OCI-LY7 (cell line): Measurements from ENCODE around the gene VPREB3. TPM values are rescaled to one million over a fixed set of nuclear protein-coding genes. Genes with fewer than 3 reads are reported as not detected.

Source experiments
- BruUV-seq: library from RNA; stranded (reverse); fragments of 400-500 nt; replicated peaks from 2 replicates; lab custom pipeline; 2021; lab: Mats Ljungman, UMichigan
- CTCF ChIA-PET: fragments of 300-600 bp; sonication (Branson Sonifier 250); formaldehyde crosslinking; loops from one replicate; lab custom pipeline; 2022; ENCODE audit warnings: antibody characterized with exemption; ENCODE audit not compliant: unreplicated experiment; lab: Charles Lee
- POLR2A ChIA-PET: fragments of 300-600 bp; sonication (Branson Sonifier 250); formaldehyde crosslinking; loops from one replicate; lab custom pipeline; 2022; ENCODE audit warnings: antibody characterized with exemption; lab: Charles Lee
- DNase-seq: peaks from one replicate; pipeline ENCODE4 v3.0.0-alpha.2; 2015; ENCODE audit warnings: low spot score
- H2AFZ ChIP-seq: fragments of 200-600 bp; sonication (generic), shearing (Covaris generic); 2 replicates; pipeline ENCODE4 v1.6.1; 2014; ENCODE audit warnings: mild to moderate bottlenecking, antibody characterized with exemption, low read length, moderate library complexity
- H3K27ac ChIP-seq: fragments of 200-600 bp; sonication (generic); 2 replicates; pipeline ENCODE4 v1.5.1; 2014; ENCODE audit warnings: mixed run types, low read depth, mild to moderate bottlenecking, moderate library complexity, low read length, inconsistent platforms; ENCODE audit not compliant: poor library complexity, severe bottlenecking
- H3K36me3 ChIP-seq: fragments of 200-600 bp; sonication (generic); 2 replicates; pipeline ENCODE4 v1.6.1; 2014; ENCODE audit warnings: mild to moderate bottlenecking, antibody characterized with exemption, low read length, moderate library complexity, mixed read lengths; ENCODE audit not compliant: insufficient read depth
- H3K4me1 ChIP-seq: fragments of 200-600 bp; sonication (generic); 2 replicates; pipeline ENCODE4 v1.5.1; 2014; ENCODE audit warnings: mild to moderate bottlenecking, low read length; ENCODE audit not compliant: insufficient read depth, poor library complexity, severe bottlenecking
- H3K4me2 ChIP-seq: fragments of 200-600 bp; sonication (generic); 2 replicates; pipeline ENCODE4 v1.6.1; 2014; ENCODE audit warnings: mild to moderate bottlenecking, low read length
- H3K4me3 ChIP-seq: fragments of 200-600 bp; sonication (generic); 2 replicates; pipeline ENCODE4 v1.5.1; 2014; ENCODE audit warnings: mild to moderate bottlenecking, low read depth, low read length; ENCODE audit not compliant: poor library complexity, severe bottlenecking
- H3K79me2 ChIP-seq: fragments of 200-600 bp; sonication (generic); 2 replicates; pipeline ENCODE4 v1.6.1; 2016; ENCODE audit warnings: low read depth, mild to moderate bottlenecking, low read length, moderate library complexity, mixed read lengths; ENCODE audit not compliant: insufficient read depth
- H3K9me2 ChIP-seq: fragments of 200-600 bp; sonication (generic); 2 replicates; pipeline ENCODE4 v1.6.1; 2016; ENCODE audit warnings: mild to moderate bottlenecking, low read length, mixed read lengths; ENCODE audit not compliant: insufficient read depth
- H3K9me3 ChIP-seq: fragments of 200-600 bp; sonication (generic); 2 replicates; pipeline ENCODE4 v1.6.1; 2014; ENCODE audit warnings: mild to moderate bottlenecking, mixed run types, low read length, mixed read lengths
- H4K20me1 ChIP-seq: fragments of 200-600 bp; sonication (generic); 2 replicates; pipeline ENCODE4 v1.6.1; 2014; ENCODE audit warnings: mild to moderate bottlenecking, antibody characterized with exemption, low read length, moderate library complexity, mixed read lengths; ENCODE audit not compliant: insufficient read depth
- EZH2phosphoT487 ChIP-seq: fragments of 200-600 bp; sonication (generic); IDR thresholded peaks from 2 replicates; pipeline ENCODE4 v1.6.1; 2018; ENCODE audit warnings: low read depth, borderline replicate concordance, mild to moderate bottlenecking, mixed run types, antibody characterized with exemption, low read length, moderate library complexity, mixed read lengths
- intact Hi-C: fragments of 100-400 bp; cut with micrococcal nuclease; formaldehyde crosslinking; loops from one replicate; pipeline ENCODE4 v1.10.0; 2022; ENCODE audit not compliant: unreplicated experiment
- total RNA-seq, 2 experiments: library from RNA; depleted of rRNA in 1 of 2; stranded (reverse); fragments of >200 nt in 1 of 2; shearing (Covaris generic) in 1 of 2; gene quantifications; 2 replicates each; pipeline ENCODE4 v1.2.3, GENCODE V29; 2014 to 2022
- TF ChIP-seq, protein P1 (sequence below): fragments of 200-600 bp; sonication (generic); conservative IDR thresholded peaks from 2 replicates; pipeline ENCODE4 v1.5.1; 2014; ENCODE audit warnings: mild to moderate bottlenecking, antibody characterized with exemption, low read length, moderate library complexity, mixed read lengths

VPREB3 gene
- total RNA-seq, 2 experiments from 2014 or later = 241 to 312 TPM

DNA sequence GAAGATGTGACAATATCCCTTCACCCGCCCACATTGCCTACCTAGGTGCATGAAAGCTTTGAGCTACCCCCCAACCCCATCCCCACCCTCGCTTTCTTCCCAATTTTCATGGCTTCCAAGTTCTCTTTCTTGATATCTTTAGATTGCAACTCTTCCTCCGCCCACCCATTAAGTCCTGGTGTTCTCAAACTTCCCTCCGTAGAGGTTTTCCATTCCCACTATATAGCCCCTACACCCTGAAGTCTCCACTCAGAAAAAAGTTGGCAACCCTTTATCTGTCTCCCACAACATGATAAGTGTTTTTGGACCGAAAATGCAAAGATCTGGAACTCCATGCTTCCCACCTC lies 3.9 kb downstream of the VPREB3 start:
- Histone ChIP-seq H3K4me3 (peak overlapping the region; percentile 78), H3K27ac (peak overlapping the region; percentile 8), H3K4me1 (peaks cover 35% of the 10 kb centered on the region), H3K36me3 (no peaks in the 10 kb centered on the region; the same call in 1 of the 2 replicates), H3K79me2 (peaks cover 11% of the 10 kb centered on the region; the same call in 1 of the 2 replicates), H3K4me2 (peak overlapping the region; percentile 93), H2AFZ (no peak overlapping the region), H3K9me3 (no peaks in the 10 kb centered on the region), H3K9me2 (no peaks in the 10 kb centered on the region), H4K20me1 (no peaks in the 10 kb centered on the region)
- BruUV-seq = no TSS peak
- DNase-seq = no peak
- POLR2A ChIA-PET = interaction anchor here (0.6 kb wide), 2 partner anchors 22 to 139 kb away, joined by 3 to 5 read pairs; no protein-coding TSS in a partner anchor
- intact Hi-C loops = loop anchor here (5.0 to 10.0 kb wide), 2 partner anchors 97 to 816 kb away; no protein-coding TSS in a partner anchor
- TF ChIP-seq, protein P1, sequence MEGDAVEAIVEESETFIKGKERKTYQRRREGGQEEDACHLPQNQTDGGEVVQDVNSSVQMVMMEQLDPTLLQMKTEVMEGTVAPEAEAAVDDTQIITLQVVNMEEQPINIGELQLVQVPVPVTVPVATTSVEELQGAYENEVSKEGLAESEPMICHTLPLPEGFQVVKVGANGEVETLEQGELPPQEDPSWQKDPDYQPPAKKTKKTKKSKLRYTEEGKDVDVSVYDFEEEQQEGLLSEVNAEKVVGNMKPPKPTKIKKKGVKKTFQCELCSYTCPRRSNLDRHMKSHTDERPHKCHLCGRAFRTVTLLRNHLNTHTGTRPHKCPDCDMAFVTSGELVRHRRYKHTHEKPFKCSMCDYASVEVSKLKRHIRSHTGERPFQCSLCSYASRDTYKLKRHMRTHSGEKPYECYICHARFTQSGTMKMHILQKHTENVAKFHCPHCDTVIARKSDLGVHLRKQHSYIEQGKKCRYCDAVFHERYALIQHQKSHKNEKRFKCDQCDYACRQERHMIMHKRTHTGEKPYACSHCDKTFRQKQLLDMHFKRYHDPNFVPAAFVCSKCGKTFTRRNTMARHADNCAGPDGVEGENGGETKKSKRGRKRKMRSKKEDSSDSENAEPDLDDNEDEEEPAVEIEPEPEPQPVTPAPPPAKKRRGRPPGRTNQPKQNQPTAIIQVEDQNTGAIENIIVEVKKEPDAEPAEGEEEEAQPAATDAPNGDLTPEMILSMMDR = no peak
- no peak for TF ChIP-seq EZH2phosphoT487
- CTCF ChIA-PET = interaction anchor here (0.6 kb wide), 1 partner anchor 35 kb away, joined by 4 read pairs; no protein-coding TSS in a partner anchor

DNA sequence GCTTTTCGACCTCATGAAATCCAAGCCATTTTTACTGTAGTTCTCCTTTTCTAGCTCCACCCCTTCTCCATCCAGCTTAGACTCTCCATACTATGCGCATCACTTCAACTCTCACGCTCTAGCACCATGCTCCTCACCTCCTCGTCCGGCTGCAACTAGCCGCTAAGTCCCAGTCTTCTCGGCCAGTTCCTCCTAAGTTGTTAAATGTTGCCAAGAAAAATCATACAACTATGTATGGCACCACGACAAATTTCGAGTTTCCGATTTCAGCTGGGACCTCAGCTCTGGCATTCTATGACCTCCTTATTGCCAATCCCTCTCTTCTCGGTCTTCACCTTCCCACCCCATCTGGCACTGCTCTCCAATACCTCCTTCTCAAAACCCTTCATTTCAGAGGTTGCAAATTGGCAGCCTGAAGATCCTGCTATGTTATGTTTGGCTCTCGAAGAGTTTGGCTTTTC lies 4.4 kb downstream of the VPREB3 start:
- H3K4me1 ChIP-seq = peaks cover 30% of the 10 kb centered on the region
- POLR2A ChIA-PET = interaction anchor here (0.6 to 1.5 kb wide), 2 partner anchors 22 to 108 kb away, joined by 3 to 10 read pairs; partner anchors contain the start of gene SLC2A11
- H3K9me2 ChIP-seq = no peaks in the 10 kb centered on the region
- H3K79me2 ChIP-seq = peaks cover 11% of the 10 kb centered on the region; the same call in 1 of the 2 replicates
- peaks cover 4% of the 10 kb centered on the region; the same call in 1 of the 2 replicates for H3K36me3 ChIP-seq
- TF ChIP-seq, protein P1 = no peak
- no peak for TF ChIP-seq EZH2phosphoT487
- BruUV-seq = no TSS peak
- no peak overlapping the region for H2AFZ ChIP-seq
- no peak overlapping the region for H3K27ac ChIP-seq
- CTCF ChIA-PET = no interaction called here
- no peak for DNase-seq
- peak overlapping the region; percentile 93 for H3K4me2 ChIP-seq
- intact Hi-C loops = loop anchor here (5.0 to 10.0 kb wide), 2 partner anchors 97 to 815 kb away; no protein-coding TSS in a partner anchor
- H3K4me3 ChIP-seq = peak overlapping the region; percentile 78
- no peaks in the 10 kb centered on the region for H4K20me1 ChIP-seq
- no peaks in the 10 kb centered on the region for H3K9me3 ChIP-seq

DNA sequence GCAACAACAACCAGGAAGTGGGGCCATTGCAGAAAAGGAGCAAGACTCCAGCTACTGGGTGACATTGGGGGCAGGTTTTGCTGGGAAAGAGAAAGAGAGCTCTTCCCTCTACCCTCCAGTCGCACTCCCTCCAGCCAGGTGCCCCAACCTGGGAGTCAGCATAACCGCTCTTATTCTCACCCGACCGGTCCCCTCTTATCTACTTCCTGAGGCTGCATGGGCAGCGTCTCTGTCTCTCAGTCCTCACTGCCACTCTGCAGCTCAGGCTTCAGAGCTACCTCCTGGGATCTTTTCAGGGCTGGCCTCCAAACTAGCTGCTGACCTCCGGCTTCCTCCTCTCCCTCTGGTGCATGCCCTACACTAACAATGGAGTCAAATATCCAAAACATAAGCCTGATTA lies 8.4 kb downstream of the VPREB3 start:
- Histone ChIP-seq H3K9me2 (no peaks in the 10 kb centered on the region), H3K79me2 (no peaks in the 10 kb centered on the region), H2AFZ (no peak overlapping the region), H3K4me2 (no peak overlapping the region), H4K20me1 (no peaks in the 10 kb centered on the region), H3K4me1 (peaks cover 11% of the 10 kb centered on the region), H3K4me3 (no peak overlapping the region), H3K36me3 (peaks cover 27% of the 10 kb centered on the region; the same call in 1 of the 2 replicates), H3K27ac (no peak overlapping the region), H3K9me3 (no peaks in the 10 kb centered on the region)
- TF ChIP-seq EZH2phosphoT487 = no peak
- TF ChIP-seq, protein P1 = no peak
- POLR2A ChIA-PET = interaction anchor here (0.7 to 0.9 kb wide), 2 partner anchors 9 to 49 kb away, joined by 3 to 4 read pairs; no protein-coding TSS in a partner anchor
- no TSS peak for BruUV-seq
- DNase-seq = no peak
- CTCF ChIA-PET = no interaction called here
- intact Hi-C loops = no loop called here
